Testis (tissue), 3 donors: Measurements from ENCODE around the gene FUT9. TPM values are rescaled to one million over a fixed set of nuclear protein-coding genes. Genes with fewer than 3 reads are reported as not detected.

Experiments used
- DNase-seq: peaks from one replicate; pipeline ENCODE4 v3.0.0-alpha.2; 2019
- H3K27ac ChIP-seq, 2 donors: fragments of 200-600 bp; sonication (generic); one replicate each; pipeline ENCODE4 v1.5.1; 2019
- H3K27me3 ChIP-seq: fragments of 200-600 bp; sonication (generic); one replicate; pipeline ENCODE4 v1.5.1; 2019
- H3K36me3 ChIP-seq: fragments of 200-600 bp; sonication (generic); one replicate; pipeline ENCODE4 v1.5.1; 2017; ENCODE audit warnings: low read depth; ENCODE audit errors: missing control alignments
- H3K4me1 ChIP-seq: fragments of 200-600 bp; sonication (generic); one replicate; pipeline ENCODE4 v1.5.1; 2019
- H3K4me3 ChIP-seq, 2 donors: fragments of 200-600 bp; sonication (generic); one replicate each; pipeline ENCODE4 v1.5.1; 2017 to 2019
- H3K9me3 ChIP-seq: fragments of 200-600 bp; sonication (generic); one replicate; pipeline ENCODE4 v1.5.1; 2017
- CTCF ChIP-seq, 3 experiments: fragments of 450-650 bp in 2 of 3; fragments of 200-600 bp in 1 of 3; sonication (generic) in 1 of 3; IDR thresholded peaks; one replicate each; pipeline ENCODE4 v1.5.1; 2016 to 2019; ENCODE audit warnings: antibody characterized with exemption in 3 of 3, mild to moderate bottlenecking in 2 of 3, moderate library complexity in 1 of 3
- POLR2A ChIP-seq: fragments of 450-650 bp; IDR thresholded peaks from one replicate; pipeline ENCODE4 v1.6.1; 2017; ENCODE audit warnings: antibody characterized with exemption, mild to moderate bottlenecking, moderate library complexity
- WGBS, 2 donors: methylation state at CpG; one replicate each; pipeline ENCODE4 v1.1.5; 2018; 5-methylcytosine and 5-hydroxymethylcytosine counted together
- intact Hi-C: fragments of 100-400 bp; cut with DNase I; formaldehyde crosslinking; loops from one replicate; pipeline ENCODE4 v1.15.1; 2023; ENCODE audit warnings: low total_unique reads
- polyA plus RNA-seq: library from polyadenylated mRNA; stranded (reverse); fragments of 350-450 nt; fragmentation: Illumina TruSeq; extraction: RNeasy Lipid Tissue Mini Kit (QIAGEN cat#74804); gene quantifications from one replicate; pipeline ENCODE4 v1.2.3, GENCODE V29; 2014; ENCODE audit warnings: low read depth, low replicate concordance; ENCODE audit not compliant: insufficient read depth
- total RNA-seq, 2 donors: library from RNA; depleted of rRNA; stranded (reverse); fragments of >200 nt; gene quantifications; one replicate each; pipeline ENCODE4 v1.2.3, GENCODE V29; 2016

Gene FUT9
- total and polyA plus RNA-seq, 3 donors from 2014 or later, result 0.12 to 0.24 TPM; not detected in 1

- Histone ChIP-seq H3K9me3 (no peaks in the 10 kb centered on the region), H3K4me3 (no peak overlapping the region), H3K4me1 (no peaks in the 10 kb centered on the region), H3K36me3 (no peaks in the 10 kb centered on the region), H3K27ac (no peak overlapping the region), H3K27me3 (no peaks in the 10 kb centered on the region)
- intact Hi-C loops, result no loop called here
- TF ChIP-seq CTCF (IDR thresholded peaks at IDR 0.05) (no peak), POLR2A (no peak)
- 81% methylated on average over 6 of the region's 6 CpGs for WGBS, 2 donors
- DNase-seq, result no peak
Measured at GRCh38 chr6:96202571-96202970, 186.8 kb downstream of the FUT9 start.

GRCh38 chr6:96211341-96211740 lies 195.6 kb downstream of the FUT9 start:
- Histone ChIP-seq H3K27me3 (no peaks in the 10 kb centered on the region), H3K36me3 (no peaks in the 10 kb centered on the region), H3K4me1 (no peaks in the 10 kb centered on the region), H3K9me3 (no peaks in the 10 kb centered on the region), H3K27ac (no peak overlapping the region), H3K4me3 (no peak overlapping the region)
- TF ChIP-seq CTCF (IDR thresholded peaks at IDR 0.05), result no peak
- TF ChIP-seq POLR2A, result no peak
- 78 to 92% methylated on average over 2 of the region's 2 CpGs for WGBS, 2 donors
- no peak for DNase-seq
- intact Hi-C loops, result no loop called here

GRCh38 chr6:96212066-96212465 lies 196.3 kb downstream of the FUT9 start:
- no peak for DNase-seq
- Histone ChIP-seq H3K9me3 (no peaks in the 10 kb centered on the region), H3K36me3 (no peaks in the 10 kb centered on the region), H3K4me3 (no peak overlapping the region), H3K27me3 (no peaks in the 10 kb centered on the region), H3K4me1 (no peaks in the 10 kb centered on the region), H3K27ac (no peak overlapping the region)
- TF ChIP-seq POLR2A, result no peak
- no peak for TF ChIP-seq CTCF (IDR thresholded peaks at IDR 0.05)
- intact Hi-C loops, result no loop called here

GRCh38 chr6:96213784-96214183 lies 198.0 kb downstream of the FUT9 start:
- no peaks in the 10 kb centered on the region for H3K4me1 ChIP-seq
- no peak for TF ChIP-seq CTCF (IDR thresholded peaks at IDR 0.05)
- no peak for TF ChIP-seq POLR2A
- H3K27me3 ChIP-seq, result no peaks in the 10 kb centered on the region
- no peaks in the 10 kb centered on the region for H3K36me3 ChIP-seq
- DNase-seq, result no peak
- H3K9me3 ChIP-seq, result no peaks in the 10 kb centered on the region
- 84 to 87% methylated on average over 3 of the region's 3 CpGs for WGBS, 2 donors
- no peak overlapping the region for H3K4me3 ChIP-seq
- intact Hi-C loops, result no loop called here
- H3K27ac ChIP-seq, result no peak overlapping the region

- DNase-seq, result no peak
- H3K27ac ChIP-seq, result no peak overlapping the region
- no peaks in the 10 kb centered on the region for H3K4me1 ChIP-seq
- no peaks in the 10 kb centered on the region for H3K9me3 ChIP-seq
- no peak overlapping the region for H3K4me3 ChIP-seq
- intact Hi-C loops, result no loop called here
- TF ChIP-seq CTCF (IDR thresholded peaks at IDR 0.05), result no peak
- TF ChIP-seq POLR2A, result no peak
- WGBS, 2 donors, result 24 to 57% methylated on average over 1 of the region's 1 CpG
- H3K27me3 ChIP-seq, result no peaks in the 10 kb centered on the region
- H3K36me3 ChIP-seq, result no peaks in the 10 kb centered on the region
Measured at GRCh38 chr6:96223695-96224094, 207.9 kb downstream of the FUT9 start.
